HG03095 (cell line): Measurements from ENCODE around the gene SAMD1.

ENCODE experiments used
- ATAC-seq: cut with Tn5 transposase; IDR thresholded peaks from one replicate; pipeline ENCODE4 v1.9.1; 2021; ENCODE audit warnings: moderate library complexity; ENCODE audit not compliant: unreplicated experiment

The SAMD1 gene

GRCh38 chr19:14113762-14114414 lies 23.3 kb upstream of the SAMD1 start:
- ATAC-seq = no peak

DNA sequence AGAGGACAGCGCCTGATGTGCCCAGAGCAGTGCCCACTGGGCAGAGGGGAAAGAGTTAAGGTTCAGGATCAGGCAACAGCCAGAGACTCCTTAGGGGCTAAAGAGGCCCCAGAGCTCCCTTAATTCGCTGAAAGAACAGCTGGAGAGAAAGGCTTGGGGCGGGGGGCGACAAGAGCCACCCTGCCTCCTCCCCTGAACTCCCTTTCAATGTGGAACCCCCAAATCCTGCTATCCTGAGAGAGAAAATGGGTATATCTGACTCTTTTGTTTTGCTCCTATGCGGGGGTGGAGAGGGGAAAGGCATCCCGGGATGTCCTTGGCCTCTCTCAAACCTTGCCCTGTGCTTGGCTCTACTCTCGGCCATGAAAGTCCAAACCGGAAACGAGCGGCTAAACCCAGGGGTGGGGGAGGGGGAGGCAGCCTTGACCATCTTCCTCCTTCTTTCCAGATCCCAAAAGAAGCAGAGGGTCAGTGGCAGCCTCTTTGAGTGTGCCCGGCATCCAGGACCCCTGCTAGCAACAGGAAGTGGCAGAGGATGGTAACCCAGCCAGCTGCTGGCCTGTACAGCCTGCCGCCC lies 22.3 kb upstream of the SAMD1 start:
- ATAC-seq = no peak

DNA sequence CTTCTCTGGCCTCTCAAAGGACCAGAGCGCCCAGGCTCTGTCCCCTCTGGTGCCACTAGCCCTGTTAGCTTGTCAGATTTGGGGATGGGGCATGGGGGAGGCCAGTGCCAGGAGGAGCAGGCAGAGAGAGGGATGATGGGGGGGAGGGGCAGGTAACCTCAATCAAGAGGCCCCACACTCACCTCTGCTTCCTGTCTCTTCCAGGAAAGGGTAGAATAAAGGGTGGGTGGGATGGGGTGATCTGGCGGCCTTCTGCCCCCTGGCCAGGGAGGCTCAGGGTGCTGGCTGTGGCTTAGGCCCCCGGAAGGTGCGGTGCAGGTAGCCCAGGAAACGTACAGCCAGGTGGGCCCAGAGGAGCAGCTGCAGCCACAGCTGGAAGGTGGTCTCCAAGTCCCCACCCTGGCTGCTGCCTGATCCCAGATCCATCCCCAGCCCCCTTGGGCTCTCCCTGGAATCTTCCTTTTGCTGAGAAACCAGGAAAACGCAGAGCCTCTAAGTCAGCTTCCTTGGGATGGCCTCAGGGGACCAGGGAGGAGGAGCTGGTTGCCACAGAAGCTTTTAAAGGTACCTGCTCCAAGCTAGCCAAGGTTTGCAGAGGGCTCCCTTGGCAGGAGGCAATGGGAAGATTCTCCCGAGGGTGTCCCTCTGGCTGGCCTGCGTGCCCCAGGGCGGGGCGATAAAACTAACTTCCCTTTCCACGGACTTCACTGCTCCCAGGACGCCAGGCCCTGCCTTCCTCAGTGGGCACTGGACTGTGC lies 21.7 kb upstream of the SAMD1 start:
- ATAC-seq = no peak

- ATAC-seq = no peak
Observed at GRCh38 chr19:14111486-14111885, 20.9 kb upstream of the SAMD1 start.

GRCh38 chr19:14110650-14111049 lies 20.1 kb upstream of the SAMD1 start:
- no peak for ATAC-seq

GRCh38 chr19:14107581-14108461 lies 17.3 kb upstream of the SAMD1 start:
- no peak for ATAC-seq

GRCh38 chr19:14106840-14107239 lies 16.3 kb upstream of the SAMD1 start:
- ATAC-seq = no peak

DNA sequence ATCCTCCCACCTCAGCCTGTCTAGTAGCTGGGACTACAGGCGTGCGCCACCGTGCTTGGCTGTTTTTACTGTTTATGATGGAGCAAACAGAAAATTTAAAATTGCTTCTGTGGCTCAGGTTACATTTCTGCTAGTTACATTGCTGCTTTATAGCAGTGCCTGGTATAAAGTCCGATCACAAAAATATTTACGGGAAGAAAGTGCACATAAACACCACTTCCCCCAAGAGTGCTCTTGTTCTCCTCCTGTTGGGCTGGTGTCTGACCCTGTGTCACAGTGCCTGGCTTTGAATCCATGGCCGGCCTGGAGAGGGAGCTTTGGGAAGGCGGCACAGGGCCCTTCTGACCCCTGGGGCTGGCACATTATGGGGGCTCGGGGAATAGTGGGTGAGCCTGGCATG lies 15.1 kb upstream of the SAMD1 start:
- no peak for ATAC-seq

DNA sequence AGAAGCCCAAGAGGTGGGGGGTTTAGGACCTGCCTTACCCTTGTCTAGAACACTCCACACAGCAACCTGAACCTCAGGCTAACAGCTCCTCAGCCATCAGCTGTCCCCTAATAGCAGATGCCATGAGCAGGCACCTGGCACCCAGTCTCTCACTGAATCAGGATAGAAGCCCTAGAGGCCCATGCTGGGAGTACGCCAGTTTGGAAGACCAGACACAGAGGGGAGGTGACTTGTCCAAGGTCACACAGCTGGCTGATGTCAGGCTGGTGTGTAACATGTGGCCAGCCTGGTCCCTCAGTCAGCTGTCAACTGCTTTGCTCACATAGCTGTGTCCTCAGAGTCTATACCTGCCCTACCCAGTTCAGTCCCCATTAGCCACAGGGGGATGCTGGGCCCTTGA lies 12.8 kb upstream of the SAMD1 start:
- no peak for ATAC-seq

DNA sequence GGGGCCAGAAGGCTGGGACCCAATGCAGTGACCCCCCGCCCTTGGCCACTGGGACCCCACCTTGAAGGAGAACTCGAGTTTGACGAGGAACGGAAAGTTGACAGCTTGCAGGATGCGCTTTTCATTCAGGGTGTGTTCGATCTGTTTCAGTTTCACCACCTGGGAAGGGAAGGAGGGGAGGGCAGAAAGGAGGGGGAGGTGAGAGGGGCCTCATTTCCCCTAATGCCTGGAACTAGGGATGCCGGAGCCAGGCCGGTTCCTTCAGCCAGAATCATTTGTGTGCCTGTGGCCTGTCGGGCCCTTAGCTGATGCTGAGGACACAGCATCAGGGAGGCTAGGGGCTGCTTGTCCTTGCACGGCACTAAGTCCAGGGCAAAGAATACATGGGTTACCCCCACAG lies 12.2 kb upstream of the SAMD1 start:
- no peak for ATAC-seq

GRCh38 chr19:14102102-14102696 lies 11.6 kb upstream of the SAMD1 start:
- no peak for ATAC-seq

GRCh38 chr19:14101003-14101545 lies 10.5 kb upstream of the SAMD1 start:
- ATAC-seq = no peak

DNA sequence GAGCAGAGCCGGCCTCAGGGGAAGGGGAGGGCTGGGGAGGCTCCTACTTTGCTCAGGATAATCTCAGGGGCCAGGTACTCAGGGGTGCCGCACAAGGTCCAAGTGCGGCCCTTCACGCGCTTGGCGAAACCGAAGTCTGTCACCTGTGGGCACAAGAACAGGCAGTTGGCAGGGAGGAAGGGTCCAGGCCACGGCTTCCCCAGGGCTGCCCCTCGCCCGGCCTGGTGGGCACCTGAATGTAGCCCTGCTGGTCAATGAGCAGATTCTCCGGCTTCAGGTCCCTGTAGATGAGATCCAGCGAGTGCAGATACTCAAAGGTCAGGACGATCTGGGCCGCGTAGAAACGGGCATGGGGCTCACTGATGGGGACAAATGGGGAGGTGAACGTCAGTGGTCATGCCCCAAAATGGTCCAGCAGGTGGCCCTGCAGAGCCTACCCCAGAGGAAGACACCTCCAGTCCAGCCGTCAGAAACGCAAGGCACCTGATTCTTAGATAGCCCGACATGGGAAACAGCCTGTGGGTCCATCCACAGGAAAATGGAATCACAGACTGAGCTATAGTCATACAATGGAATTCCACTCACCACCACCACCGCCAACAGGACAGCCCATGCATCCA lies 7.1 kb upstream of the SAMD1 start:
- no peak for ATAC-seq

DNA sequence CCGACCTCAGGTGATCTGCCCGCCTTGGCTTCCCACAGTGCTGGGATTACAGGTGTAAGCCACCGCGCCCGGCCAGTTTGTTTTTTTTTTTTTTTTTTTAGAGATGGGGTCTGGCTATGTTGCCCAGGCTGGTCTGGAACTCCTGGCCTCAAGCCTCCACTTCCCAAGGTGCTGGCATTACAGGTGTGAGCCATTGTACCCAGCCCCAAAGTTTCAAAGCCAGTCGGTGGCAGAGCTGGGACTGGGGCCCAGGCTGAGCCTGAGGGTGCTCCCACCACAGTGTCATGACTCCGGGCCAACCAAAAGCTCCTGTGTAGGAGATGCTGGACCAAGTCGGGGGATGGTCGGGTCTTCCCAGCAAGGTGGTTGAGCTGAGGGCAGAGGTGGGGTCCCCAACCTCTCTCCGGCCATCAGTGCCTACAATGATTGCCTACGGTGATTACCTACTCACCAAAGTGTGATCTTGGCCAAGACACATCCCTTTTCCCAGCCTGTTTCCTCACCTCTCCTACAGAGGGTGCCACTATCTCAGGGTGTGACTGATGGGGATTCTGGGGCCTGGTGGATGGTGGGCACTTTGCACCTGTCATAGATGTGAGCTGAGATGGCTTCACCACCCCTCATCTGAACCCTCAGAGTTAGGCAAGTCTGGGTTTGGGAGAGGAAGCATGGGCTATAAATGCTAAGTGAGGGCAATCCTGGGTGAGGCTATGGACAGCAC lies 5.9 kb upstream of the SAMD1 start:
- ATAC-seq = no peak

- ATAC-seq = no peak
Observed at GRCh38 chr19:14094854-14095253, 4.3 kb upstream of the SAMD1 start.

DNA sequence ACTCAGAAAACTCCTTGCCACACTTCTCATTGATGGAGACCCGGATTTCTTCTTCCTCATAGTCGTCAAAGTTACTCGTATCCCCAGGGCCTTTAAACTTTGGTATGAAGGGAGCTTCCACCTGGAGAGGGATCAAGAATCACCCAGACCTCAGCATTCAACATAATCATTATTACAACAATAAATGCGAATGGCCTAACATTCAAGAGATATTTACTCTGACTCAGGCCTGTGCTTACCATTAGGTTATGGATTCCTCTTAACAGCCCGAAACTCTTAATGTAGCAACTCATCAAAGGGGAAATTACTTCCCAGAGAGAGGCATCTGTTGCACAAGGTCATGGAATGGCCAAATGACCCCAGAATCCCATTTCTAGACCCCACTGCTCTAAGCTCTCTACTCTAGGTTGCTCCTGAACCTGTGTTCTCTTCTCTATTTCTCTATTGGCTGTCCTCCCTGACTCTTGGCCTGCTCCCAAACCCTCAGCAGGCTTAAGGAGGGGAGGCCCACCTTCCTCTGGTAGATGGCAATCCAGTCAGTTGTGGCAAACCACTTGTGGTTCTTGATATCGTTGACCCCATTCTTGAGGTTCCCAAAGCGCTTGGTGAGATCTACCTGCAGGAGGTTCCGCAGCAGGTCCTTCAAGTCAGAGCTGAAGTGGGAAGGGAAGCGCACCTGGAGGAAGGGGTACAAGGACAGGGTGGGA lies 2.7 kb upstream of the SAMD1 start:
- no peak for ATAC-seq

DNA sequence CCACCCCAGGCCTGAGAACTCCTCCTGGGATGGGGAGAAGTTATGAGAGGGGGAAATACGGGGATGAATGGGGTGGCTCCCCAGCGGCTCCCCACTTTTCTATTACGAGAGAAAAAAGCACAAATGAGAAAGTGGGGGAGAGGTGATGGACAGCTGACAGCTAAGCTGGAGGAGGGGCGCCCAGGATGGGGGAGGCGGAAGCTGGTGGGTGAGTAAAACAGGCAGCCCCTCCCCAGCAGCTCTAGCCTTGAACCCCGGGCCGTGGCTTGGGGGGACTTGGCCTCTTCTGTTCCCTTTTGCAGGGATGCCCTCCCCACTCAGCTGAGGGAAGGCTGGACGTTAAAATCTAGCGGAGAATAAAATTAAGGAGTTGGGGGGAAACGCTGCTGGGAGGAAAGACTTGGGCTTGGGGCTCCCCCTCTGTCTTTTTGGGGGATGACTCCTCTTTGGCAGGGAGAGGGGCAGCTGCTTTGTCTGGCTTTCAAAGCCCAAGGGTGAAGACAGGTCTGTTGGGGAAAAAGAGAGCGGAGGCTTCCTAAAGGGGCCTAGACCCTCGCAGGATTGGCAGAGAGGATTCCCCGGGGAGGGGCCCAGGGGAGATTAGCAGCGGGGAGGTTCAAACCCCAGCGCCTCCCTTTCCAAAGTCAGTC lies 1.4 kb upstream of the SAMD1 start:
- peak; percentile 8 for ATAC-seq

- ATAC-seq = peak; percentile 35
Observed at GRCh38 chr19:14091081-14091812, 696 bp upstream of the SAMD1 start.
